Body of pancreas (tissue), 4 donors: ENCODE results near the gene LYPD4. TPM values are rescaled to one million over a fixed set of nuclear protein-coding genes. Genes with fewer than 3 reads are reported as not detected.

ENCODE experiments used
- ATAC-seq: fragments of 150-250 bp; one replicate; pipeline ENCODE4 v1.9.1; 2016
- DNase-seq, 4 donors: peaks; one replicate each; pipeline ENCODE4 v3.0.0-alpha.2; 2019
- H3K27ac ChIP-seq, 4 donors: fragments of 200-600 bp; sonication (generic); 1 replicate in 3 of 4; 2 replicates in 1 of 4; pipeline versions ENCODE4 v1.5.1 to v1.6.1; 2016 to 2019; ENCODE audit warnings: mild to moderate bottlenecking in 1 of 4, mixed read lengths in 1 of 4, moderate library complexity in 1 of 4
- H3K27me3 ChIP-seq, 2 donors: fragments of 200-600 bp; sonication (generic); one replicate each; pipeline ENCODE4 v1.6.0; 2016; ENCODE audit warnings: mild to moderate bottlenecking in 1 of 2
- H3K36me3 ChIP-seq, 2 donors: fragments of 200-600 bp; sonication (generic); replicated peaks in 1 of 2; 2 replicates each; pipeline ENCODE4 v1.5.1; 2016; ENCODE audit warnings: low read depth in 2 of 2; ENCODE audit not compliant: insufficient read depth in 1 of 2
- H3K4me1 ChIP-seq: fragments of 200-600 bp; sonication (generic); one replicate; pipeline ENCODE4 v1.6.0; 2016
- H3K4me3 ChIP-seq, 2 donors: fragments of 200-600 bp; sonication (generic); 1 replicate in 1 of 2; 2 replicates in 1 of 2; pipeline ENCODE4 v1.5.1; 2016 to 2019
- H3K9me3 ChIP-seq, 3 donors: fragments of 200-600 bp; sonication (generic); 1 replicate in 2 of 3; 2 replicates in 1 of 3; pipeline ENCODE4 v1.5.1; 2016
- POLR2A ChIP-seq, 3 donors: fragments of 450-650 bp; IDR thresholded peaks; one replicate each; pipeline ENCODE4 v1.6.1; 2016; ENCODE audit warnings: antibody characterized with exemption in 3 of 3, mild to moderate bottlenecking in 2 of 3
- WGBS, 2 donors: methylation state at CpG; one replicate each; pipeline ENCODE4 v1.1.5; 2017; 5-methylcytosine and 5-hydroxymethylcytosine counted together
- intact Hi-C: fragments of 100-400 bp; cut with DNase I; formaldehyde crosslinking; loops from one replicate; pipeline ENCODE4 v1.15.1; 2023
- total RNA-seq, 2 donors: library from RNA; depleted of rRNA; stranded (reverse); fragments of >200 nt; gene quantifications; one replicate each; pipeline ENCODE4 v1.1.0, GENCODE V29; 2016
- TF ChIP-seq, protein P1 (sequence below), 7 experiments: fragments of 450-650 bp in 4 of 7; fragments of 200-600 bp in 3 of 7; sonication (generic) in 3 of 7; IDR thresholded peaks; one replicate each; pipeline ENCODE4 v1.5.1; 2016 to 2019; ENCODE audit warnings: antibody characterized with exemption in 7 of 7

LYPD4 gene
- total RNA-seq, 2 donors from 2014 or later, result not detected

DNA sequence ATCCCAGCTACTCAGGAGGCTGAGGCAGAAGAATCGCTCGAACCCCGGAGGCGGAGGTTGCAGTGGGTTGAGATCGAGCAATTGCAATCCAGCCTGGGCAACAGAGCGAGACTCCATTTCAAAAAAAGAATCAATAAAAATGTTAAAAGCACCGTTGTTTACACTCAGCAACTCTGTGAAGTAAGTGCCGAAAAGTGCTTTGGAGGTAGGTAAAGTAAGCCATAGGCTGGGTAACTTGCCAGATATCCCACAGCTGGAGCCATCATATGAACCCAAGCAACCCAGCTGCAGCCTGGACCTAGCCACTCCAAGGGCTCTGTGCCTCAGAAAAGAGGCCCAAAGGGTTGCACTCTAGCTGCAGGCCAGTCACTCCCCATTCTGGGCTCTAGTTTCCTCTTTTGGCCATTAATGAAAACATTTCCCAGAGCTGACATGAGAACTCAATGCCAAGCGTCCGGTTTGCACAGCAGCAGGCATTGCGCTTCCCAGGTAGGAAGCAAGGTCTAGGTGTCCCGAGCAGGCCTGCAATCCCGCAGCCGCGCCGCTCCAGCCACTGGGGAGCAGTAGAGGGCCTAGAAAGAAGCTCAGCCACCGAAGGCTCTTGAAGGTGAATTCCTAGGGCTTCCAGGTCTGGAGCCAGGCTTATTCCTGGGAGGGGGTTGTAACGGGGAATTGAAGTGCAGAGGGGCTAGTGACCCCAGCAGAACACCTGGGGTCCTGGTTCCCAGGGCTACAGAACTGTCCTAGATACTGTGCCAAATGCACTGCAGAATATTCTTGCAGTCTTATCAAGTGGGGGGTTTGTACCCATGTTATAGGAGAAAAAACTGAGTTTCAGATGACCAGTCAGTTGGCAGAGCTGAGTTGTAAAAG lies 28.5 kb upstream of the LYPD4 start:
- DNase-seq, result peak; percentile 83 to 87 (median 86)
- intact Hi-C loops, result loop anchor here (5.0 kb wide), 1 partner anchor 74 kb away; no protein-coding TSS in a partner anchor
- peak; percentile 92 for ATAC-seq
- H3K4me1 ChIP-seq, result peaks cover 12% of the 10 kb centered on the region
- peak in 1 of 3 donors; percentile 19 for TF ChIP-seq POLR2A (IDR thresholded peaks at IDR 0.05)
- TF ChIP-seq, protein P1, sequence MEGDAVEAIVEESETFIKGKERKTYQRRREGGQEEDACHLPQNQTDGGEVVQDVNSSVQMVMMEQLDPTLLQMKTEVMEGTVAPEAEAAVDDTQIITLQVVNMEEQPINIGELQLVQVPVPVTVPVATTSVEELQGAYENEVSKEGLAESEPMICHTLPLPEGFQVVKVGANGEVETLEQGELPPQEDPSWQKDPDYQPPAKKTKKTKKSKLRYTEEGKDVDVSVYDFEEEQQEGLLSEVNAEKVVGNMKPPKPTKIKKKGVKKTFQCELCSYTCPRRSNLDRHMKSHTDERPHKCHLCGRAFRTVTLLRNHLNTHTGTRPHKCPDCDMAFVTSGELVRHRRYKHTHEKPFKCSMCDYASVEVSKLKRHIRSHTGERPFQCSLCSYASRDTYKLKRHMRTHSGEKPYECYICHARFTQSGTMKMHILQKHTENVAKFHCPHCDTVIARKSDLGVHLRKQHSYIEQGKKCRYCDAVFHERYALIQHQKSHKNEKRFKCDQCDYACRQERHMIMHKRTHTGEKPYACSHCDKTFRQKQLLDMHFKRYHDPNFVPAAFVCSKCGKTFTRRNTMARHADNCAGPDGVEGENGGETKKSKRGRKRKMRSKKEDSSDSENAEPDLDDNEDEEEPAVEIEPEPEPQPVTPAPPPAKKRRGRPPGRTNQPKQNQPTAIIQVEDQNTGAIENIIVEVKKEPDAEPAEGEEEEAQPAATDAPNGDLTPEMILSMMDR (IDR thresholded peaks at IDR 0.05), result peak; percentile 52 to 85 (median 77)
- no peaks in the 10 kb centered on the region for H3K9me3 ChIP-seq
- 34 to 40% methylated on average over 18 of the region's 18 CpGs for WGBS, 2 donors
- no peaks in the 10 kb centered on the region for H3K27me3 ChIP-seq
- H3K27ac ChIP-seq, result peak overlapping the region in 1 of 4 donors; percentile 8
- H3K36me3 ChIP-seq, result peaks cover 12 to 15% of the 10 kb centered on the region in 2 donors
- no peak overlapping the region for H3K4me3 ChIP-seq

DNA sequence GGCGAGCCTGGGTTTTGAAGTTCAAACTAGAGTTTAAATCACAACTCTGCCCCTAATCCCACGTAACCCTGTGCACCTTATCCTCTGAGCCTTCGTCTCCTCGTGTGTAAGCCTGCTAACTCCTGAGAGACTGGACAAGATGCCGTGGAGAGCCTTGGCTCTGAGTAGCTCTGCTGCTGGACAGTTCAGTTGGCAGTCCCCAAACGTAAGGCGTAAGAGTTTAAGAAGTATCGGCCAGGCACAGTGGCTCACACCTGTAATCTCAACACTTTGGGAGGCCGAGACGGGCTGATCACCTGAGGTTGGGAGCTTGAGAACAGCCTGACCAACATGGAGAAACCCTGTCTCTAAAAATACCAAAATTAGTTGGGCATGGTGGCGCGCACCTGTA lies 27.9 kb upstream of the LYPD4 start:
- Histone ChIP-seq H3K27me3 (no peaks in the 10 kb centered on the region), H3K4me1 (peaks cover 16% of the 10 kb centered on the region), H3K27ac (no peak overlapping the region), H3K36me3 (peaks cover 12 to 15% of the 10 kb centered on the region in 2 donors), H3K4me3 (no peak overlapping the region), H3K9me3 (no peaks in the 10 kb centered on the region)
- DNase-seq, result no peak
- WGBS, 2 donors, result 90 to 92% methylated on average over 12 of the region's 12 CpGs
- intact Hi-C loops, result loop anchor here (5.0 kb wide), 1 partner anchor 75 kb away; no protein-coding TSS in a partner anchor
- no peak for TF ChIP-seq POLR2A (IDR thresholded peaks at IDR 0.05)
- TF ChIP-seq, protein P1 (IDR thresholded peaks at IDR 0.05), result no peak
- ATAC-seq, result no peak

DNA sequence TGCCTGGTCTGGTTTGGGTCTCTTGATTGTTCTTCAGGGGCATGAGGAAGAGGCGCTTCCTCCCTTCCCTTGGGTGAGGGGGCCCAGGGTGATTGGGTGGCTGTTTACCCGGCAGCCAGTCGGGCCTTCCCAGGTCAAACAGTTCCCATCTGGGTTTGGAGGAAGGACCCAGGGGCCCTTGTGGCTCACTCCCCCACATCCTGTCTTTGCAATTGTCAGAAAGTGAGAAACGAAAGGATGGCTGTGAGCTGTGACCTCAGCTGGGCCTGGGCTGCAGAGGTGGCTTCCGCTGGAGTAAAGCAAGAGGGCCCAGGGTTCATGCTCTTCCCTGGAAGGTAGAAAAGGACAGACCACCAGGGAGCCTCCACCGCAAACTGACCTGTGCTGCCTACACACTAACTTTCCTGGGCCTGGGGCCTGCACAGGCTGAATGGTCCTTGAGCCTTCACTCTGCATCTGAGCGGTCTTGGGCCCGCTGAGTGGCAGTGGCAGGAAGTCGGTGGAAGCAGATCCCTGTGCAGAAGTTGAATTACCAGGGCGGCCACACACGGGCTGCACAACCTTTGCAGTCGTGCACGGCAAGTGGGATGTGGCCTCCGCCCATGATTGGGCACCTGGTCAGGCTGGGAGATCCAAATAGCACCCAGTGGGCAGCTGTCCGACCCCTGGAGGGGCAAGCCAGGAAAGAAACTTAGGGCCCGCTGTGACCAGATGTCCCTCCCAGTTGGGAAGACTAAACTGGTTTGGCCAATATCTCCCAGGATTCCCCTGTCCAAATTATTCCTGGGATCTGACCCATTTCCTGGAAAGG lies 27.3 kb upstream of the LYPD4 start:
- intact Hi-C loops, result loop anchor here (5.0 kb wide), 1 partner anchor 76 kb away; no protein-coding TSS in a partner anchor
- DNase-seq (peak in 1 of 4 donors; percentile 43), ATAC-seq (no peak)
- Histone ChIP-seq H3K4me1 (peaks cover 20% of the 10 kb centered on the region), H3K36me3 (peaks cover 12 to 15% of the 10 kb centered on the region in 2 donors), H3K27ac (no peak overlapping the region), H3K9me3 (no peaks in the 10 kb centered on the region), H3K27me3 (no peaks in the 10 kb centered on the region), H3K4me3 (no peak overlapping the region)
- WGBS, 2 donors, result 73 to 92% methylated on average over 6 to 16 of the region's 16 CpGs
- TF ChIP-seq POLR2A (IDR thresholded peaks at IDR 0.05), result no peak
- TF ChIP-seq, protein P1 (IDR thresholded peaks at IDR 0.05), result no peak

DNA sequence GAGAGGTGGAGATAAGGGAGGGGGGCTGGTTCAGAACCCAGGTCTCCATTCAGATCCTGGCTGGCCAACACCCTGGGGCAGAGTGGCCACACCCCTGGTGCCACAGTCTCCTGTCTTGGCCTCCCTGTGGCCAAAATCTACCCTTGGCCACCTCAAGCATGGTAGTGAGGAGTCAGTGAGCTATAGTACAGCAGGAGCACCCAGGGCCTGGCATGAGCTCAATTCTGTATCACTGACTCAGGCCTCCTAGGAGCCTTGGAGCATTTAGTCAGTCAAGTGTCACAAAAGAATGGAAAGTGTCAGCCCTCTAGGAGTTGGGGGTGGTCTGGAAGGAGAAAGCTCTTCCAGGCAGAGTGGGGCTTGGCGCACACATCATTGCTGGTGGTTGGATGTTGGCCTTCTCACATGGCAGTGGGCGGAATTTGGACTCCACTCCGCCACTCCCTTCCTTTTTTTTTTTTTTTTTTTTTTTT lies 26.0 kb upstream of the LYPD4 start:
- ATAC-seq (no peak), DNase-seq (no peak)
- Histone ChIP-seq H3K27ac (no peak overlapping the region), H3K4me1 (peaks cover 33% of the 10 kb centered on the region), H3K27me3 (no peaks in the 10 kb centered on the region), H3K36me3 (peaks cover 12 to 15% of the 10 kb centered on the region in 2 donors), H3K4me3 (no peak overlapping the region), H3K9me3 (no peaks in the 10 kb centered on the region)
- 63 to 69% methylated on average over 3 of the region's 3 CpGs for WGBS, 2 donors
- intact Hi-C loops, result loop anchor here (5.0 kb wide), 1 partner anchor 77 kb away; no protein-coding TSS in a partner anchor
- TF ChIP-seq POLR2A (IDR thresholded peaks at IDR 0.05), result no peak
